KMS-11 (cell line): ENCODE data around the gene XPA.
A peak's percentile ranks its signal among the peaks of the same experiment; 100 is the strongest.

Experiments used
- H2AFZ ChIP-seq: fragments of 200-600 bp; sonication (generic); 2 replicates; pipeline ENCODE4 v1.6.1; 2016; ENCODE audit warnings: antibody characterized with exemption, mixed run types, low read depth
- H3K27ac ChIP-seq: fragments of 200-600 bp; sonication (generic); 2 replicates; pipeline ENCODE4 v1.6.1; 2016; ENCODE audit warnings: mild to moderate bottlenecking, mixed run types
- H3K27me3 ChIP-seq: fragments of 200-600 bp; sonication (generic); 2 replicates; pipeline ENCODE4 v1.6.1; 2017; ENCODE audit warnings: mild to moderate bottlenecking, low read depth, mixed run types, moderate library complexity; ENCODE audit not compliant: insufficient read depth
- H3K36me3 ChIP-seq: fragments of 200-600 bp; sonication (generic); 2 replicates; pipeline ENCODE4 v1.6.1; 2017; ENCODE audit warnings: mild to moderate bottlenecking, mixed run types; ENCODE audit not compliant: insufficient read depth
- H3K4me1 ChIP-seq: fragments of 200-600 bp; sonication (generic); 2 replicates; pipeline ENCODE4 v1.6.1; 2016; ENCODE audit warnings: mild to moderate bottlenecking, low read depth, mixed run types; ENCODE audit not compliant: poor library complexity, severe bottlenecking
- H3K4me2 ChIP-seq: fragments of 200-600 bp; sonication (generic); 2 replicates; pipeline ENCODE4 v1.7.0; 2016; ENCODE audit warnings: mild to moderate bottlenecking, mixed run types
- H3K4me3 ChIP-seq: fragments of 200-600 bp; sonication (generic); IDR thresholded peaks from 2 replicates; pipeline ENCODE4 v1.6.1; 2017; ENCODE audit warnings: low read depth, low read length, mixed read lengths; ENCODE audit not compliant: insufficient read depth
- H3K79me2 ChIP-seq: fragments of 200-600 bp; sonication (generic); 2 replicates; pipeline ENCODE4 v1.6.1; 2016; ENCODE audit warnings: low read depth, mixed run types; ENCODE audit not compliant: insufficient read depth
- H3K9ac ChIP-seq: fragments of 200-600 bp; sonication (generic); 2 replicates; pipeline ENCODE4 v1.6.1; 2016; ENCODE audit warnings: mild to moderate bottlenecking, mixed run types
- H4K20me1 ChIP-seq: fragments of 200-600 bp; sonication (generic); 2 replicates; pipeline ENCODE4 v1.6.1; 2016; ENCODE audit warnings: mild to moderate bottlenecking, mixed run types; ENCODE audit not compliant: insufficient read depth
- CTCF ChIP-seq: fragments of 200-600 bp; sonication (generic); conservative IDR thresholded peaks from 2 replicates; pipeline ENCODE4 v1.6.1; 2017; ENCODE audit warnings: low read depth, mild to moderate bottlenecking, antibody characterized with exemption, low read length, moderate library complexity, mixed read lengths

Gene XPA

GRCh38 chr9:97640325-97640724 is 56.8 kb downstream of the XPA start:
- Histone ChIP-seq H3K4me2 (no peak overlapping the region), H3K79me2 (peaks cover 52% of the 10 kb centered on the region), H3K9ac (no peak overlapping the region), H3K36me3 (no peaks in the 10 kb centered on the region; the same call in 1 of the 2 replicates), H2AFZ (no peak overlapping the region), H3K4me1 (peaks cover 17% of the 10 kb centered on the region), H4K20me1 (peaks cover 19% of the 10 kb centered on the region; the same call in 1 of the 2 replicates), H3K27me3 (no peaks in the 10 kb centered on the region), H3K27ac (no peak overlapping the region), H3K4me3 (no peak overlapping the region)
- no peak for TF ChIP-seq CTCF

- no peak overlapping the region for H2AFZ ChIP-seq
These were observed 58.5 kb downstream of the XPA start for GRCh38 chr9:97638666-97639065.

GRCh38 chr9:97636903-97637302 is 60.2 kb downstream of the XPA start:
- H3K4me2 ChIP-seq = no peak overlapping the region
- H3K9ac ChIP-seq = no peak overlapping the region
- H3K27ac ChIP-seq = no peak overlapping the region
- no peaks in the 10 kb centered on the region; the same call in 1 of the 2 replicates for H3K36me3 ChIP-seq
- H3K27me3 ChIP-seq = no peaks in the 10 kb centered on the region
- H2AFZ ChIP-seq = no peak overlapping the region
- H3K79me2 ChIP-seq = peaks cover 77% of the 10 kb centered on the region
- no peak for TF ChIP-seq CTCF
- peaks cover 27% of the 10 kb centered on the region for H3K4me1 ChIP-seq
- no peak overlapping the region for H3K4me3 ChIP-seq
- peaks cover 19% of the 10 kb centered on the region; the same call in 1 of the 2 replicates for H4K20me1 ChIP-seq

More at GRCh38 chr9:97638666-97639065, 58.5 kb downstream of the XPA start:
- H3K4me3 ChIP-seq = no peak overlapping the region
- no peak overlapping the region for H3K27ac ChIP-seq
- H3K4me1 ChIP-seq = peaks cover 24% of the 10 kb centered on the region
- peaks cover 19% of the 10 kb centered on the region; the same call in 1 of the 2 replicates for H4K20me1 ChIP-seq
- no peaks in the 10 kb centered on the region for H3K27me3 ChIP-seq
- TF ChIP-seq CTCF = 0 out of 2 replicates have a peak, but pooled peaks have one; percentile 16
- H3K4me2 ChIP-seq = no peak overlapping the region
- no peak overlapping the region for H3K9ac ChIP-seq
- no peaks in the 10 kb centered on the region; the same call in 1 of the 2 replicates for H3K36me3 ChIP-seq
- peaks cover 69% of the 10 kb centered on the region for H3K79me2 ChIP-seq

- Histone ChIP-seq H3K27me3 (no peaks in the 10 kb centered on the region), H3K4me3 (no peak overlapping the region), H4K20me1 (0 out of 2 replicates have a peak, but pooled peaks cover 12% of the 10 kb centered on the region), H3K36me3 (no peaks in the 10 kb centered on the region), H3K79me2 (peaks cover 87% of the 10 kb centered on the region), H3K4me1 (peaks cover 34% of the 10 kb centered on the region), H3K4me2 (peak overlapping the region; percentile 87), H3K27ac (peak overlapping the region; percentile 93; the same call in 1 of the 2 replicates), H3K9ac (peak overlapping the region; percentile 90; the same call in 1 of the 2 replicates), H2AFZ (no peak overlapping the region)
- TF ChIP-seq CTCF = no peak
These were observed 62.1 kb downstream of the XPA start for GRCh38 chr9:97635026-97635425.
